Parietal lobe (tissue), 1 donor: Measurements from ENCODE around the gene SPATA7. TPM values are rescaled to one million over a fixed set of nuclear protein-coding genes. Genes with fewer than 3 reads are reported as not detected.

Experiments
- total RNA-seq: library from RNA; depleted of rRNA; stranded (reverse); fragments of >200 nt; gene quantifications from one replicate; pipeline ENCODE4 v1.2.3, GENCODE V29; 2014

Gene SPATA7
- 71.7 TPM for total RNA-seq

GRCh38 chr14:88385212-88386101 lies at the start of gene SPATA7:
TSS of gene SPATA7 (plus strand) at chr14:88385657. CDS start at chr14:88385819, 162 bp downstream.

Other genes starting within 250 kb of the SPATA7 start
- 18.2 TPM for gene KCNK10, start 62.4 kb upstream of the SPATA7 start, total RNA-seq
- 12.8 TPM for gene PTPN21, start 169.3 kb downstream of the SPATA7 start, total RNA-seq
- gene ZC3H14, start 177.4 kb downstream of the SPATA7 start, total RNA-seq, result 102 TPM